ENCODE data around the gene CYSRT1. TPM values are rescaled to one million over a fixed set of nuclear protein-coding genes. Genes with fewer than 3 reads are reported as not detected.
A peak's percentile ranks its signal among the peaks of the same experiment; 100 is the strongest.
"Not testable (repeated sequence)": the region's sequence is repeated elsewhere in the genome, so short reads cannot be mapped to it uniquely, and the experiment has no call there.

The CYSRT1 gene
- total RNA-seq, 1 donor, result 0.27 TPM

GRCh38 chr9:137245450-137246421 lies 20.8 kb downstream of the CYSRT1 start:
- DNase-seq (ENCODE audit: low read depth in 2 of 3, low spot score in 2 of 3), result no peak

GRCh38 chr9:137247135-137247915 lies 22.4 kb downstream of the CYSRT1 start:
- DNase-seq (ENCODE audit: low read depth in 2 of 3, low spot score in 2 of 3), result no peak

GRCh38 chr9:137247916-137248175 lies 22.9 kb downstream of the CYSRT1 start:
- DNase-seq (ENCODE audit: low read depth in 2 of 3, low spot score in 2 of 3), result no peak

- DNase-seq (ENCODE audit: low read depth in 2 of 3, low spot score in 2 of 3), result no peak
Observed at GRCh38 chr9:137250329-137251193, 25.6 kb downstream of the CYSRT1 start.

GRCh38 chr9:137251194-137251461 lies 26.2 kb downstream of the CYSRT1 start, which contains the start of gene STPG3:
Gene STPG3, plus strand, starts transcription at chr9:137251286. Its CDS starts 1 bp downstream, at chr9:137251287.
- DNase-seq (ENCODE audit: low read depth in 2 of 3, low spot score in 2 of 3), result no peak

GRCh38 chr9:137251490-137252268 lies 26.7 kb downstream of the CYSRT1 start:
- DNase-seq (ENCODE audit: low read depth in 2 of 3, low spot score in 2 of 3), result no peak

GRCh38 chr9:137252555-137253506 lies 27.9 kb downstream of the CYSRT1 start:
- no peak for DNase-seq (ENCODE audit: low read depth in 2 of 3, low spot score in 2 of 3)

GRCh38 chr9:137253717-137254623 lies 29.0 kb downstream of the CYSRT1 start:
- no peak for DNase-seq (ENCODE audit: low read depth in 2 of 3, low spot score in 2 of 3)

GRCh38 chr9:137254624-137255447 lies 29.9 kb downstream of the CYSRT1 start, which contains the start of gene NELFB:
Gene NELFB, plus strand, starts transcription at chr9:137255327.
- peak; percentile 86 to 89 (median 87) for DNase-seq (ENCODE audit: low read depth in 2 of 3, low spot score in 2 of 3)

- no peak for DNase-seq (ENCODE audit: low read depth in 2 of 3, low spot score in 2 of 3)
Observed at GRCh38 chr9:137255448-137256114, 30.6 kb downstream of the CYSRT1 start.

- no peak for DNase-seq (ENCODE audit: low read depth in 2 of 3, low spot score in 2 of 3)
Observed at GRCh38 chr9:137256362-137256761, 31.4 kb downstream of the CYSRT1 start.

- no peak for DNase-seq (ENCODE audit: low read depth in 2 of 3, low spot score in 2 of 3)
Observed at GRCh38 chr9:137256856-137257255, 31.9 kb downstream of the CYSRT1 start.

- not testable (repeated sequence) for DNase-seq (ENCODE audit: low read depth in 2 of 3, low spot score in 2 of 3)
Observed at GRCh38 chr9:137262173-137262908, 37.4 kb downstream of the CYSRT1 start.

- no peak for DNase-seq (ENCODE audit: low read depth in 2 of 3, low spot score in 2 of 3)
Observed at GRCh38 chr9:137262909-137263285, 37.9 kb downstream of the CYSRT1 start.

GRCh38 chr9:137263506-137263905 lies 38.5 kb downstream of the CYSRT1 start:
- DNase-seq (ENCODE audit: low read depth in 2 of 3, low spot score in 2 of 3), result no peak

- no peak for DNase-seq (ENCODE audit: low read depth in 2 of 3, low spot score in 2 of 3)
Observed at GRCh38 chr9:137264067-137264466, 39.1 kb downstream of the CYSRT1 start.
